GM23338 (cell line): ENCODE data around the gene GOLGA6D. TPM values are rescaled to one million over a fixed set of nuclear protein-coding genes. Genes with fewer than 3 reads are reported as not detected.

ENCODE experiments used
- ATAC-seq: fragments of 200-7000 bp; cut with Tn5 transposase; 3 replicates; pipeline ENCODE4 v1.9.1; 2020
- DNase-seq: peaks from one replicate; pipeline ENCODE4 v3.0.0-alpha.2; 2015; ENCODE audit warnings: low spot score
- H2AFZ ChIP-seq: fragments of 200-600 bp; sonication (generic); 2 replicates; pipeline ENCODE4 v1.8.0; 2016; ENCODE audit warnings: antibody characterized with exemption, mild to moderate bottlenecking, moderate library complexity
- H3F3A ChIP-seq: fragments of 200-600 bp; sonication (generic); replicated peaks from 2 replicates; pipeline ENCODE4 v1.8.0; 2017; ENCODE audit warnings: antibody characterized with exemption, mixed run types, low read depth
- H3K27ac ChIP-seq: fragments of 200-600 bp; sonication (generic); 2 replicates; pipeline ENCODE4 v1.6.1; 2016; ENCODE audit warnings: low read depth
- H3K27me3 ChIP-seq: fragments of 200-600 bp; sonication (generic); 2 replicates; pipeline ENCODE4 v1.8.0; 2016; ENCODE audit warnings: mild to moderate bottlenecking, mixed run types, moderate library complexity; ENCODE audit not compliant: insufficient read depth
- H3K36me3 ChIP-seq: fragments of 200-600 bp; sonication (generic); 2 replicates; pipeline ENCODE4 v1.8.0; 2016; ENCODE audit warnings: mild to moderate bottlenecking; ENCODE audit not compliant: insufficient read depth
- H3K4me1 ChIP-seq: fragments of 200-600 bp; sonication (generic); 2 replicates; pipeline ENCODE4 v1.8.0; 2016; ENCODE audit warnings: mild to moderate bottlenecking, moderate library complexity; ENCODE audit not compliant: insufficient read depth
- H3K4me2 ChIP-seq: fragments of 200-600 bp; sonication (generic); 2 replicates; pipeline ENCODE4 v1.7.1; 2017; ENCODE audit warnings: mixed run types
- H3K4me3 ChIP-seq: fragments of 200-600 bp; sonication (generic); 2 replicates; pipeline ENCODE4 v1.6.1; 2016; ENCODE audit warnings: mixed run types
- H3K79me2 ChIP-seq: fragments of 200-600 bp; sonication (generic); replicated peaks from 2 replicates; pipeline ENCODE4 v1.8.0; 2017; ENCODE audit warnings: mild to moderate bottlenecking; ENCODE audit not compliant: insufficient read depth
- H3K9me2 ChIP-seq: fragments of 200-600 bp; sonication (generic); 2 replicates; pipeline ENCODE4 v1.8.0; 2017; ENCODE audit not compliant: insufficient read depth
- H4K20me1 ChIP-seq: fragments of 200-600 bp; sonication (generic); replicated peaks from 2 replicates; pipeline ENCODE4 v1.8.0; 2017; ENCODE audit warnings: mild to moderate bottlenecking; ENCODE audit not compliant: insufficient read depth
- H3K27ac Mint-ChIP-seq: 2 replicates; pipeline ENCODE4 v1.8.0; 2020; ENCODE audit warnings: inconsistent platforms, mild to moderate bottlenecking, moderate library complexity, mixed read lengths
- H3K27me3 Mint-ChIP-seq: 3 replicates; pipeline ENCODE4 v1.8.0; 2022; ENCODE audit warnings: low read depth, mild to moderate bottlenecking, moderate library complexity, mixed read lengths, inconsistent platforms; ENCODE audit not compliant: insufficient read depth, poor library complexity
- H3K36me3 Mint-ChIP-seq: 3 replicates; pipeline ENCODE4 v1.8.0; 2021; ENCODE audit warnings: low read depth, mild to moderate bottlenecking, inconsistent platforms, moderate library complexity, mixed read lengths
- H3K4me1 Mint-ChIP-seq: 3 replicates; pipeline ENCODE4 v1.8.0; 2020; ENCODE audit warnings: mild to moderate bottlenecking, inconsistent platforms, mixed read lengths
- H3K4me3 Mint-ChIP-seq: 3 replicates; pipeline ENCODE4 v1.8.0; 2021; ENCODE audit warnings: moderate library complexity, mild to moderate bottlenecking, inconsistent platforms, mixed read lengths
- H3K9me3 Mint-ChIP-seq: 3 replicates; pipeline ENCODE4 v1.8.0; 2020; ENCODE audit warnings: moderate library complexity, mild to moderate bottlenecking, inconsistent platforms, mixed read lengths
- CREB1 ChIP-seq: fragments of 250-450 bp; sonication (Bioruptor Pico); IDR thresholded peaks from 2 replicates; pipeline ENCODE4 v1.5.0; 2020; ENCODE audit warnings: low read depth, mild to moderate bottlenecking, moderate library complexity
- CTCF ChIP-seq, 2 experiments: fragments of 200-600 bp in 1 of 2; sonication (generic) in 1 of 2; conservative IDR thresholded peaks; 2 replicates each; pipeline versions ENCODE4 v1.5.1 to v1.6.1; 2016 to 2017; ENCODE audit warnings: antibody characterized with exemption in 2 of 2, low read depth in 2 of 2, mild to moderate bottlenecking in 2 of 2, moderate library complexity in 1 of 2
- EZH2 ChIP-seq: fragments of 200-600 bp; sonication (generic); IDR thresholded peaks from one replicate; pipeline ENCODE4 v1.8.0; 2017; ENCODE audit warnings: antibody characterized with exemption, mild to moderate bottlenecking, low read depth; ENCODE audit not compliant: unreplicated experiment
- EZH2phosphoT487 ChIP-seq: fragments of 200-600 bp; sonication (generic); IDR thresholded peaks from one replicate; pipeline ENCODE4 v1.8.1; 2018; ENCODE audit warnings: antibody characterized with exemption; ENCODE audit not compliant: unreplicated experiment
- JUNB ChIP-seq: IDR thresholded peaks from one replicate; pipeline ENCODE4 v1.6.1; 2016; ENCODE audit warnings: antibody characterized with exemption; ENCODE audit not compliant: unreplicated experiment
- NANOG ChIP-seq: IDR thresholded peaks from 2 replicates; pipeline ENCODE4 v1.6.1; 2016; ENCODE audit warnings: antibody characterized with exemption, borderline replicate concordance
- POLR2AphosphoS5 ChIP-seq: IDR thresholded peaks from 2 replicates; pipeline ENCODE4 v1.6.1; 2016; ENCODE audit warnings: antibody characterized with exemption, low read depth
- STAT1 ChIP-seq: IDR thresholded peaks from one replicate; pipeline ENCODE4 v1.6.1; 2016; ENCODE audit warnings: antibody characterized with exemption; ENCODE audit not compliant: unreplicated experiment
- ZNF114 ChIP-seq: fragments of 250-450 bp; sonication (Bioruptor Pico); IDR thresholded peaks from 2 replicates; pipeline ENCODE4 v1.5.0; 2020; ENCODE audit warnings: mild to moderate bottlenecking, moderate library complexity
- ZNF331 ChIP-seq: fragments of 250-450 bp; sonication (Bioruptor Pico); IDR thresholded peaks from 2 replicates; pipeline ENCODE4 v1.5.0; 2020; ENCODE audit warnings: low read depth, mild to moderate bottlenecking, moderate library complexity
- polyA plus RNA-seq: library from polyadenylated mRNA; unstranded; fragments of >200 nt; fragmentation: Nextera tagmentation; extraction: Ambion mirVana; gene quantifications from 2 replicates; pipeline ENCODE4 v1.2.1, GENCODE V29; 2016
- total RNA-seq: library from RNA; depleted of rRNA; stranded (reverse); fragments of >200 nt; shearing (Covaris generic); gene quantifications from 2 replicates; pipeline ENCODE4 v1.2.3, GENCODE V29; 2014
- TF ChIP-seq, protein P1 (sequence below): fragments of 250-450 bp; sonication (Bioruptor Pico); IDR thresholded peaks from 2 replicates; pipeline ENCODE4 v1.5.0; 2020; ENCODE audit warnings: mild to moderate bottlenecking, moderate library complexity
- TF ChIP-seq, protein P2 (sequence below): IDR thresholded peaks from one replicate; pipeline ENCODE4 v1.6.1; 2018; ENCODE audit warnings: antibody characterized with exemption; ENCODE audit not compliant: unreplicated experiment
- TF ChIP-seq, protein P3 (sequence below): IDR thresholded peaks from 2 replicates; pipeline ENCODE4 v1.6.1; 2016; ENCODE audit warnings: antibody characterized with exemption

GOLGA6D gene
- total and polyA plus RNA-seq, 2 experiments from 2014 or later: 0.99 to 1.0 TPM

GRCh38 chr15:75339531-75340240, 57.1 kb downstream of the GOLGA6D start:
- Histone ChIP-seq H3K27me3 (no peaks in the 10 kb centered on the region), H3K36me3 (no peaks in the 10 kb centered on the region), H3K4me2 (no peak overlapping the region), H3K27ac (no peak overlapping the region), H3K9me2 (no peaks in the 10 kb centered on the region), H4K20me1 (no peaks in the 10 kb centered on the region), H3K79me2 (peaks cover 6% of the 10 kb centered on the region), H3K4me1 (no peaks in the 10 kb centered on the region), H3F3A (no peaks in the 10 kb centered on the region), H3K4me3 (no peak overlapping the region), H2AFZ (no peak overlapping the region)
- peaks cover 14% of the 10 kb centered on the region for H3K36me3 Mint-ChIP-seq
- H3K4me1 Mint-ChIP-seq: peaks cover 16% of the 10 kb centered on the region
- H3K9me3 Mint-ChIP-seq: peaks cover 3% of the 10 kb centered on the region; the same call in 2 of the 3 replicates
- H3K4me3 Mint-ChIP-seq: no peak overlapping the region
- DNase-seq (no peak), ATAC-seq (no peak)
- TF ChIP-seq POLR2AphosphoS5 (no peak), EZH2phosphoT487 (no peak), CREB1 (no peak), ZNF114 (CRISPR knock-in tag) (no peak), STAT1 (no peak), EZH2 (no peak), NANOG (no peak), CTCF (conservative IDR thresholded peaks at IDR 0.05; ENCODE audit: low read depth in 2 of 2) (no peak), JUNB (no peak), ZNF331 (CRISPR knock-in tag) (no peak)
- TF ChIP-seq, protein P1, sequence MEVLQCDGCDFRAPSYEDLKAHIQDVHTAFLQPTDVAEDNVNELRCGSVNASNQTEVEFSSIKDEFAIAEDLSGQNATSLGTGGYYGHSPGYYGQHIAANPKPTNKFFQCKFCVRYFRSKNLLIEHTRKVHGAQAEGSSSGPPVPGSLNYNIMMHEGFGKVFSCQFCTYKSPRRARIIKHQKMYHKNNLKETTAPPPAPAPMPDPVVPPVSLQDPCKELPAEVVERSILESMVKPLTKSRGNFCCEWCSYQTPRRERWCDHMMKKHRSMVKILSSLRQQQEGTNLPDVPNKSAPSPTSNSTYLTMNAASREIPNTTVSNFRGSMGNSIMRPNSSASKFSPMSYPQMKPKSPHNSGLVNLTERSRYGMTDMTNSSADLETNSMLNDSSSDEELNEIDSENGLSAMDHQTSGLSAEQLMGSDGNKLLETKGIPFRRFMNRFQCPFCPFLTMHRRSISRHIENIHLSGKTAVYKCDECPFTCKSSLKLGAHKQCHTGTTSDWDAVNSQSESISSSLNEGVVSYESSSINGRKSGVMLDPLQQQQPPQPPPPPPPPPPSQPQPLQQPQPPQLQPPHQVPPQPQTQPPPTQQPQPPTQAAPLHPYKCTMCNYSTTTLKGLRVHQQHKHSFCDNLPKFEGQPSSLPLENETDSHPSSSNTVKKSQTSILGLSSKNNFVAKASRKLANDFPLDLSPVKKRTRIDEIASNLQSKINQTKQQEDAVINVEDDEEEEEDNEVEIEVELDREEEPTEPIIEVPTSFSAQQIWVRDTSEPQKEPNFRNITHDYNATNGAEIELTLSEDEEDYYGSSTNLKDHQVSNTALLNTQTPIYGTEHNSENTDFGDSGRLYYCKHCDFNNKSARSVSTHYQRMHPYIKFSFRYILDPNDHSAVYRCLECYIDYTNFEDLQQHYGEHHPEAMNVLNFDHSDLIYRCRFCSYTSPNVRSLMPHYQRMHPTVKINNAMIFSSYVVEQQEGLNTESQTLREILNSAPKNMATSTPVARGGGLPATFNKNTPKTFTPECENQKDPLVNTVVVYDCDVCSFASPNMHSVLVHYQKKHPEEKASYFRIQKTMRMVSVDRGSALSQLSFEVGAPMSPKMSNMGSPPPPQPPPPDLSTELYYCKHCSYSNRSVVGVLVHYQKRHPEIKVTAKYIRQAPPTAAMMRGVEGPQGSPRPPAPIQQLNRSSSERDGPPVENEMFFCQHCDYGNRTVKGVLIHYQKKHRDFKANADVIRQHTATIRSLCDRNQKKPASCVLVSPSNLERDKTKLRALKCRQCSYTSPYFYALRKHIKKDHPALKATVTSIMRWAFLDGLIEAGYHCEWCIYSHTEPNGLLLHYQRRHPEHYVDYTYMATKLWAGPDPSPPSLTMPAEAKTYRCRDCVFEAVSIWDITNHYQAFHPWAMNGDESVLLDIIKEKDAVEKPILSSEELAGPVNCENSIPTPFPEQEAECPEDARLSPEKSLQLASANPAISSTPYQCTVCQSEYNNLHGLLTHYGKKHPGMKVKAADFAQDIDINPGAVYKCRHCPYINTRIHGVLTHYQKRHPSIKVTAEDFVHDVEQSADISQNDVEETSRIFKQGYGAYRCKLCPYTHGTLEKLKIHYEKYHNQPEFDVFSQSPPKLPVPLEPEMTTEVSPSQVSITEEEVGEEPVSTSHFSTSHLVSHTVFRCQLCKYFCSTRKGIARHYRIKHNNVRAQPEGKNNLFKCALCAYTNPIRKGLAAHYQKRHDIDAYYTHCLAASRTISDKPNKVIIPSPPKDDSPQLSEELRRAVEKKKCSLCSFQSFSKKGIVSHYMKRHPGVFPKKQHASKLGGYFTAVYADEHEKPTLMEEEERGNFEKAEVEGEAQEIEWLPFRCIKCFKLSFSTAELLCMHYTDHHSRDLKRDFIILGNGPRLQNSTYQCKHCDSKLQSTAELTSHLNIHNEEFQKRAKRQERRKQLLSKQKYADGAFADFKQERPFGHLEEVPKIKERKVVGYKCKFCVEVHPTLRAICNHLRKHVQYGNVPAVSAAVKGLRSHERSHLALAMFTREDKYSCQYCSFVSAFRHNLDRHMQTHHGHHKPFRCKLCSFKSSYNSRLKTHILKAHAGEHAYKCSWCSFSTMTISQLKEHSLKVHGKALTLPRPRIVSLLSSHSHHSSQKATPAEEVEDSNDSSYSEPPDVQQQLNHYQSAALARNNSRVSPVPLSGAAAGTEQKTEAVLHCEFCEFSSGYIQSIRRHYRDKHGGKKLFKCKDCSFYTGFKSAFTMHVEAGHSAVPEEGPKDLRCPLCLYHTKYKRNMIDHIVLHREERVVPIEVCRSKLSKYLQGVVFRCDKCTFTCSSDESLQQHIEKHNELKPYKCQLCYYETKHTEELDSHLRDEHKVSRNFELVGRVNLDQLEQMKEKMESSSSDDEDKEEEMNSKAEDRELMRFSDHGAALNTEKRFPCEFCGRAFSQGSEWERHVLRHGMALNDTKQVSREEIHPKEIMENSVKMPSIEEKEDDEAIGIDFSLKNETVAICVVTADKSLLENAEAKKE (CRISPR knock-in tag): no peak
- TF ChIP-seq, protein P2, sequence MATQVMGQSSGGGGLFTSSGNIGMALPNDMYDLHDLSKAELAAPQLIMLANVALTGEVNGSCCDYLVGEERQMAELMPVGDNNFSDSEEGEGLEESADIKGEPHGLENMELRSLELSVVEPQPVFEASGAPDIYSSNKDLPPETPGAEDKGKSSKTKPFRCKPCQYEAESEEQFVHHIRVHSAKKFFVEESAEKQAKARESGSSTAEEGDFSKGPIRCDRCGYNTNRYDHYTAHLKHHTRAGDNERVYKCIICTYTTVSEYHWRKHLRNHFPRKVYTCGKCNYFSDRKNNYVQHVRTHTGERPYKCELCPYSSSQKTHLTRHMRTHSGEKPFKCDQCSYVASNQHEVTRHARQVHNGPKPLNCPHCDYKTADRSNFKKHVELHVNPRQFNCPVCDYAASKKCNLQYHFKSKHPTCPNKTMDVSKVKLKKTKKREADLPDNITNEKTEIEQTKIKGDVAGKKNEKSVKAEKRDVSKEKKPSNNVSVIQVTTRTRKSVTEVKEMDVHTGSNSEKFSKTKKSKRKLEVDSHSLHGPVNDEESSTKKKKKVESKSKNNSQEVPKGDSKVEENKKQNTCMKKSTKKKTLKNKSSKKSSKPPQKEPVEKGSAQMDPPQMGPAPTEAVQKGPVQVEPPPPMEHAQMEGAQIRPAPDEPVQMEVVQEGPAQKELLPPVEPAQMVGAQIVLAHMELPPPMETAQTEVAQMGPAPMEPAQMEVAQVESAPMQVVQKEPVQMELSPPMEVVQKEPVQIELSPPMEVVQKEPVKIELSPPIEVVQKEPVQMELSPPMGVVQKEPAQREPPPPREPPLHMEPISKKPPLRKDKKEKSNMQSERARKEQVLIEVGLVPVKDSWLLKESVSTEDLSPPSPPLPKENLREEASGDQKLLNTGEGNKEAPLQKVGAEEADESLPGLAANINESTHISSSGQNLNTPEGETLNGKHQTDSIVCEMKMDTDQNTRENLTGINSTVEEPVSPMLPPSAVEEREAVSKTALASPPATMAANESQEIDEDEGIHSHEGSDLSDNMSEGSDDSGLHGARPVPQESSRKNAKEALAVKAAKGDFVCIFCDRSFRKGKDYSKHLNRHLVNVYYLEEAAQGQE: no peak
- TF ChIP-seq, protein P3, sequence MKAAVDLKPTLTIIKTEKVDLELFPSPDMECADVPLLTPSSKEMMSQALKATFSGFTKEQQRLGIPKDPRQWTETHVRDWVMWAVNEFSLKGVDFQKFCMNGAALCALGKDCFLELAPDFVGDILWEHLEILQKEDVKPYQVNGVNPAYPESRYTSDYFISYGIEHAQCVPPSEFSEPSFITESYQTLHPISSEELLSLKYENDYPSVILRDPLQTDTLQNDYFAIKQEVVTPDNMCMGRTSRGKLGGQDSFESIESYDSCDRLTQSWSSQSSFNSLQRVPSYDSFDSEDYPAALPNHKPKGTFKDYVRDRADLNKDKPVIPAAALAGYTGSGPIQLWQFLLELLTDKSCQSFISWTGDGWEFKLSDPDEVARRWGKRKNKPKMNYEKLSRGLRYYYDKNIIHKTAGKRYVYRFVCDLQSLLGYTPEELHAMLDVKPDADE: no peak
- peaks cover 21% of the 10 kb centered on the region for H3K27me3 Mint-ChIP-seq
- no peak overlapping the region for H3K27ac Mint-ChIP-seq
